RPMI7951 (cell line): ENCODE results near the gene EPHB1. TPM values are rescaled to one million over a fixed set of nuclear protein-coding genes. Genes with fewer than 3 reads are reported as not detected.

Experiments
- DNase-seq: peaks from one replicate; pipeline ENCODE4 v3.0.0-alpha.2; 2012; ENCODE audit warnings: low read depth
- total RNA-seq: library from RNA; depleted of rRNA; stranded (reverse); fragments of >200 nt; shearing (Covaris generic); gene quantifications from 2 replicates; pipeline ENCODE4 v1.2.3, GENCODE V29; 2014

The EPHB1 gene
- total RNA-seq, 1 experiment from 2014 or later: 2.6 TPM

- no peak for DNase-seq
These were observed 364.7 kb downstream of the EPHB1 start for GRCh38 chr3:135159681-135160247.

GRCh38 chr3:135161425-135161824 is 366.4 kb downstream of the EPHB1 start:
- DNase-seq: no peak

GRCh38 chr3:135163701-135164100 is 368.6 kb downstream of the EPHB1 start:
- no peak for DNase-seq

GRCh38 chr3:135165260-135165659 is 370.2 kb downstream of the EPHB1 start:
- DNase-seq: peak; percentile 26

GRCh38 chr3:135166266-135166825 is 371.3 kb downstream of the EPHB1 start:
- DNase-seq: no peak

GRCh38 chr3:135168822-135169221 is 373.8 kb downstream of the EPHB1 start:
- no peak for DNase-seq

GRCh38 chr3:135169651-135170050 is 374.6 kb downstream of the EPHB1 start:
- DNase-seq: no peak

- no peak for DNase-seq
These were observed 375.7 kb downstream of the EPHB1 start for GRCh38 chr3:135170732-135171131.

- DNase-seq: no peak
These were observed 377.3 kb downstream of the EPHB1 start for GRCh38 chr3:135172191-135172869.

GRCh38 chr3:135175728-135176277 is 380.7 kb downstream of the EPHB1 start:
- no peak for DNase-seq

GRCh38 chr3:135176881-135177280 is 381.8 kb downstream of the EPHB1 start:
- DNase-seq: no peak

- no peak for DNase-seq
These were observed 383.5 kb downstream of the EPHB1 start for GRCh38 chr3:135178566-135178965.

GRCh38 chr3:135181408-135181807 is 386.3 kb downstream of the EPHB1 start:
- DNase-seq: no peak

- DNase-seq: no peak
These were observed 387.4 kb downstream of the EPHB1 start for GRCh38 chr3:135182364-135182998.

- DNase-seq: no peak
These were observed 395.6 kb downstream of the EPHB1 start for GRCh38 chr3:135190658-135191057.

GRCh38 chr3:135191708-135192107 is 396.6 kb downstream of the EPHB1 start:
- no peak for DNase-seq

GRCh38 chr3:135192929-135193328 is 397.9 kb downstream of the EPHB1 start:
- peak; percentile 47 for DNase-seq

- peak; percentile 40 for DNase-seq
These were observed 402.2 kb downstream of the EPHB1 start for GRCh38 chr3:135197246-135197645.

- DNase-seq: no peak
These were observed 402.8 kb downstream of the EPHB1 start for GRCh38 chr3:135197856-135198255.

- no peak for DNase-seq
These were observed 404.1 kb downstream of the EPHB1 start for GRCh38 chr3:135199137-135199536.

GRCh38 chr3:135203026-135203425 is 408.0 kb downstream of the EPHB1 start:
- DNase-seq: no peak

- no peak for DNase-seq
These were observed 418.2 kb downstream of the EPHB1 start for GRCh38 chr3:135213213-135213612.

GRCh38 chr3:135213822-135214221 is 418.8 kb downstream of the EPHB1 start:
- DNase-seq: no peak
